Measurements from ENCODE around the gene PTGDS. TPM values are rescaled to one million over a fixed set of nuclear protein-coding genes. Genes with fewer than 3 reads are reported as not detected.

Gene PTGDS
- total RNA-seq, 2 experiments from 2014 or later: 1.3 to 3.3 TPM

GRCh38 chr9:137029058-137029936, 52.0 kb downstream of the PTGDS start:
- DNase-seq: peak; percentile 84
- POLR2A ChIA-PET: interaction anchor here (0.6 to 2.4 kb wide), 9 partner anchors 9 to 211 kb away, joined by 3 to 8 read pairs (median 3); partner anchors contain the start of genes MAN1B1, SAPCD2 and TUBB4B

GRCh38 chr9:137030006-137030405, 52.7 kb downstream of the PTGDS start:
- no peak for DNase-seq
- H3K27me3 Mint-ChIP-seq: peaks cover 2% of the 10 kb centered on the region
- H3K9me3 Mint-ChIP-seq: no peaks in the 10 kb centered on the region
- ATAC-seq (ENCODE audit: low read depth): no peak
- H3K4me1 Mint-ChIP-seq: peaks cover 31% of the 10 kb centered on the region
- peak overlapping the region; percentile 74 for H3K4me3 Mint-ChIP-seq
- H3K36me3 Mint-ChIP-seq: no peaks in the 10 kb centered on the region
- peak overlapping the region; percentile 65 for H3K27ac Mint-ChIP-seq
- POLR2A ChIA-PET: interaction anchor here (1.3 to 2.4 kb wide), 4 partner anchors 40 to 211 kb away, joined by 3 to 6 read pairs (median 4); partner anchors contain the start of genes MAN1B1, SAPCD2 and TUBB4B

More at GRCh38 chr9:137029058-137029936, 52.0 kb downstream of the PTGDS start:
- H3K36me3 Mint-ChIP-seq: no peaks in the 10 kb centered on the region
- H3K27me3 Mint-ChIP-seq: peaks cover 2% of the 10 kb centered on the region
- no peaks in the 10 kb centered on the region for H3K9me3 Mint-ChIP-seq
- H3K4me3 Mint-ChIP-seq: peak overlapping the region; percentile 74
- peaks cover 30% of the 10 kb centered on the region for H3K4me1 Mint-ChIP-seq
- peak overlapping the region; percentile 82 for H3K27ac Mint-ChIP-seq
- peak; percentile 37 for ATAC-seq (ENCODE audit: low read depth)

GRCh38 chr9:137030538-137031527, 53.5 kb downstream of the PTGDS start:
- peak; percentile 54 for DNase-seq
- H3K27ac Mint-ChIP-seq: peak overlapping the region; percentile 65
- H3K27me3 Mint-ChIP-seq: peaks cover 2% of the 10 kb centered on the region
- no peaks in the 10 kb centered on the region for H3K36me3 Mint-ChIP-seq
- no peak for ATAC-seq (ENCODE audit: low read depth)
- peaks cover 33% of the 10 kb centered on the region for H3K4me1 Mint-ChIP-seq
- H3K4me3 Mint-ChIP-seq: peak overlapping the region; percentile 48
- H3K9me3 Mint-ChIP-seq: no peaks in the 10 kb centered on the region
- POLR2A ChIA-PET: interaction anchor here (1.1 to 1.7 kb wide), 2 partner anchors 99 to 302 kb away, joined by 3 to 5 read pairs; no protein-coding TSS in a partner anchor

Other genes with a start within 250 kb of the PTGDS start
- 1 to 10 TPM in 1 of 2 experiments, under 1 TPM in 1; 1.00 to 1.0 TPM for gene LCN10, start 234.6 kb upstream of the PTGDS start, total RNA-seq
- gene LCN6, start 229.0 kb upstream of the PTGDS start, total RNA-seq: not detected
- not detected for gene LCN8, start 219.3 kb upstream of the PTGDS start, total RNA-seq
- not detected for gene LCN15, start 213.0 kb upstream of the PTGDS start, total RNA-seq
- 10 to 100 TPM; 37.5 to 43.6 TPM for gene TMEM141, start 186.2 kb upstream of the PTGDS start, total RNA-seq
- 1 to 10 TPM; 1.7 to 2.2 TPM for gene CCDC183, start 181.2 kb upstream of the PTGDS start, total RNA-seq
- 10 to 100 TPM; 91.1 to 98.4 TPM for gene RABL6, start 169.6 kb upstream of the PTGDS start, total RNA-seq
- 1 to 10 TPM; 6.6 to 6.7 TPM for gene AJM1, start 135.0 kb upstream of the PTGDS start, total RNA-seq
- gene PHPT1, start 128.1 kb upstream of the PTGDS start, total RNA-seq: 10 to 100 TPM; 80.5 to 89.0 TPM
- gene MAMDC4, start 125.2 kb upstream of the PTGDS start, total RNA-seq: 10 to 100 TPM; 16.6 to 18.0 TPM
- 100 to 1,000 TPM; 289 to 297 TPM for gene EDF1, start 111.2 kb upstream of the PTGDS start, total RNA-seq
- 10 to 100 TPM; 44.0 to 52.1 TPM for gene TRAF2, start 91.0 kb upstream of the PTGDS start, total RNA-seq
- gene FBXW5, start 32.8 kb upstream of the PTGDS start, total RNA-seq: 100 to 1,000 TPM; 103 to 104 TPM
- gene C8G, start 32.3 kb upstream of the PTGDS start, total RNA-seq: 1 to 10 TPM; 1.5 to 3.6 TPM
- 1 to 10 TPM in 1 of 2 experiments, under 1 TPM in 1; 0.91 to 1.1 TPM for gene LCN12, start 25.2 kb upstream of the PTGDS start, total RNA-seq
- gene LCNL1, start 5.5 kb downstream of the PTGDS start, total RNA-seq: under 1 TPM; 0.33 to 0.48 TPM
- gene PAXX, start 14.9 kb downstream of the PTGDS start, total RNA-seq: 10 to 100 TPM; 93.4 to 97.2 TPM
- gene CLIC3, start 19.1 kb downstream of the PTGDS start, total RNA-seq: 10 to 100 TPM; 13.3 to 14.7 TPM
- 10 to 100 TPM; 67.1 to 74.5 TPM for gene ABCA2, start 50.7 kb downstream of the PTGDS start, total RNA-seq
- under 1 TPM; 0.39 to 0.62 TPM for gene FUT7, start 54.6 kb downstream of the PTGDS start, total RNA-seq
- gene NPDC1, start 68.7 kb downstream of the PTGDS start, total RNA-seq: 10 to 100 TPM; 22.4 to 27.0 TPM
- gene ENTPD2, start 76.6 kb downstream of the PTGDS start, total RNA-seq: not detected
- 10 to 100 TPM; 26.4 to 30.0 TPM for gene SAPCD2, start 93.1 kb downstream of the PTGDS start, total RNA-seq
- gene UAP1L1, start 100.0 kb downstream of the PTGDS start, total RNA-seq: 10 to 100 TPM; 43.9 to 44.1 TPM
- 10 to 100 TPM; 63.2 to 63.9 TPM for gene MAN1B1, start 109.5 kb downstream of the PTGDS start, total RNA-seq
- 100 to 1,000 TPM; 314 to 322 TPM for gene DPP7, start 137.2 kb downstream of the PTGDS start, total RNA-seq
- not detected for gene GRIN1, start 161.7 kb downstream of the PTGDS start, total RNA-seq
- not detected for gene LRRC26, start 192.5 kb downstream of the PTGDS start, total RNA-seq
- gene TMEM210, start 194.6 kb downstream of the PTGDS start, total RNA-seq: not detected
- gene ANAPC2, start 211.1 kb downstream of the PTGDS start, total RNA-seq: 10 to 100 TPM; 84.2 to 87.8 TPM
- gene SSNA1, start 211.2 kb downstream of the PTGDS start, total RNA-seq: 10 to 100 TPM; 62.4 to 65.2 TPM
- 10 to 100 TPM; 11.2 to 14.7 TPM for gene TPRN, start 223.2 kb downstream of the PTGDS start, total RNA-seq
- gene TMEM203, start 228.1 kb downstream of the PTGDS start, total RNA-seq: 10 to 100 TPM; 37.4 to 39.4 TPM
- 10 to 100 TPM; 38.8 to 39.8 TPM for gene NDOR1, start 228.2 kb downstream of the PTGDS start, total RNA-seq
- 1 to 10 TPM; 5.0 to 7.2 TPM for gene RNF208, start 244.7 kb downstream of the PTGDS start, total RNA-seq
- under 1 TPM; 0.45 to 0.55 TPM for gene CYSRT1, start 247.7 kb downstream of the PTGDS start, total RNA-seq
- not detected for gene RNF224, start 250.0 kb downstream of the PTGDS start, total RNA-seq